Midbrain (tissue), 1 donor: ENCODE data around the gene EYA2.
"Not testable (repeated sequence)": the region's sequence is repeated elsewhere in the genome, so short reads cannot be mapped to it uniquely, and the experiment has no call there.

Experiments used
- DNase-seq: peaks from one replicate; lab custom pipeline; 2025; lab: John Stamatoyannopoulos, UW

Gene EYA2

DNA sequence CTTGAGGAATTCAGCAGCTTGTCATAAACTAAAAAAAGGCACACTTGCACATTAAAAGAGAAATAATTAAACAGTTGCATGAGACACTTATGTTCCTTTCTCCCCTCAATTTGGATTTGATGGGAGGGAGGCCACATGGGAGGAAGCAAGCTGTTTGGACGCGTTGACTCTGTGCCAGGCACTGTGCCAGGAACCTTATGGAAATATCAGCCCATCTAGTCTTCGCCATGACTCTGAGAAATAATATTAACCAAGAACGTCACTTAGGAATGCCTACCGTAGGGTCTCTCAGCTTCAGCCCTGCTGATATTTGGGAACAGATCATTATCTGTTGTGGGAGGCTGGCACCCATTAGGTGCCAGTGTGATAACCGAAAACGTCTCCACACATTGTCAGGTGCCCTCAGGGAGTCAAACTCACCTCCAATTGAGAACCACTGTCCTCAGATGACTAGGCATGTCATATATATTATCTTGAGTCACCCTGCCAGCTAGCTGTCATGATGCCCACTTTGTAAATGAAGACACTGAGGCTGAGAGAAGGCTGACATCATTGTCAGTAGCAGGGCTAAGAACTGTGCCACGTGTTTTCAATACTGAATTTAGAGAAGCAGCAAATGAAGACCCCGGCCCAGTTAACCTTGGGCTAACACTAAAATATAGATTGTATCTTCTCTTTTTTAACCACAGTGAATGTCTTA, 36.1 kb downstream of the EYA2 start:
- DNase-seq: no peak

DNA sequence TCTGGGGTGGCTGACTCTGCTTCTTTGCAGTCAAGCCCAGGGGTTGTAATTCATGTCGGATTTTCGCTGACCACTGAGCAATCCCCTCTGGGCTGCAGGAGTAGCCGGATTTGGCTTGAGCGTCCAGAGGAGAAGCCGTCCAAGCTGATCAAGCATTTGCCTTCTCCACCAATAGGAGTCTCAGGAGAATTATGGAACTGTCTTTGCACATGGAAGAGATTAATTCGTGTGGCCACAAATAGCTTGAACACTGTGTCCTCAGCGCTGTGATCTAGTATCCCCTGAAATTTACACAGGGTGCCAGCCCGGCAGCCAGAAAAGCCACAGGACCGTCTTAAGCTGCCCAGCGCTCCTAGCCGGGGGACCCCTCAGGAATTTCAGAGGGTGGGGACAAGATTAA, 37.1 kb downstream of the EYA2 start:
- peak; percentile 27 for DNase-seq

DNA sequence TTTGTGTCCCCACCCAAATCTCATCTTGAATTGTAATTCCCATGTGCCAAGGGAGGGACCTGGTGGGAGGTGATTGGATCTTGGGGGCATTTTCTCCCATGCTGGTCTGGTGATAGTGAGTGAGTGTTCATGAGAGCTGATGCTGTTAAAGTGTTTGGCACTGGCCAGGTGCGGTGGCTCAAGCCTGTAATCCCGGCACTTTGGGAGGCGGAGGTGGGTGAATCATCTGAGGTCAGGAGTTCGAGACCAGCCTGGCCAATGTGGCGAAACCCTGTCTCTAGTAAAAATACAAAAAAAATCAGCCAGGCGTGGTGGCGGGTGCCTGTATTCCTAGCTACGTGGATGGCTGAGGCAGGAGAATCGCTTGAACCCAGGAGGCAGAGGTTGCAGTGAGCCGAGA, 37.8 kb downstream of the EYA2 start:
- not testable (repeated sequence) for DNase-seq

DNA sequence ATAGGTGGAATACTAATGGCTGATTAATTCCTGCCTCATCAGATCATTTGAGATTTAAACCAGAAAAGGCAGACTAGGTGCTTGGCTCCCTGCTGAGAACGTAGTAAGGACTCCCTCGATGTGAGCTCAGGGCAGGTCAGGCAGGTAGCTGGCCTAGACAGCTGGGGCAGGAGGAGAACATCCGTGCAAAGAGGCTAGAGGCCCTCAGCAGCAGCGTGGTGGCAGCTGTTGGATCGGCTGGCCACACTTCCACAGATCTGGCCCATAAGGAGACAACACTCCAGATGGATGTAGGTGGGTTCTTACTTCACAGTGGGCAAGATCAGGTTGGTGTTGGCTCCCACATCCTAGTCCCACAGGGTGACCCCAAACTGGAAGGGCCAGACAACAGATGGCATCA, 38.5 kb downstream of the EYA2 start:
- DNase-seq: no peak

DNA sequence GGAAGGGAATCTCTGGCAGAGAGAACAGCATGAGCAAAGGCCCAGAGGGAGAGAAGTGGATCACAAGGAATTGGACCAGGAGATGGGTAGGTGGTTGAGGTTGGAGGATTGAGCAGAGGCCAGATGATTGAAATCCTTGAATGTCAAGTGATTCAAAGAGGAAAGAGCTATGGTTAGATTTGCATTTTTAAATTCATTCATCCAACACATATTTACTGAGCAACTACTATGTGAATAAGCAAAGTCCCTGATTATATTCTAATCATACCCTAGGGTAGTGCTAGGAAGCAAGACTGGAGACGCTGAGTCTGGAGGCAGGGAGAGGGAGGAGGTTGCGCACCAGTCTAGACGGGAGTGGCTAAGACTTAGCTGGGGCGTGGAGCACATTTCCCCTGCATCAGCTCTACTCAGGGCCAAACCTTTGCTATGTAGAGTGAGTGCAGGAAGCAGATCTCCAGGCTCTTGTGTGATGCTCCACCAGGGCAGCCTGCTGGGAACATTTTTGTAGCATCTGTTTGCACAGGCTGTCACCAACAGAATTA, 40.2 kb downstream of the EYA2 start:
- DNase-seq: no peak

DNA sequence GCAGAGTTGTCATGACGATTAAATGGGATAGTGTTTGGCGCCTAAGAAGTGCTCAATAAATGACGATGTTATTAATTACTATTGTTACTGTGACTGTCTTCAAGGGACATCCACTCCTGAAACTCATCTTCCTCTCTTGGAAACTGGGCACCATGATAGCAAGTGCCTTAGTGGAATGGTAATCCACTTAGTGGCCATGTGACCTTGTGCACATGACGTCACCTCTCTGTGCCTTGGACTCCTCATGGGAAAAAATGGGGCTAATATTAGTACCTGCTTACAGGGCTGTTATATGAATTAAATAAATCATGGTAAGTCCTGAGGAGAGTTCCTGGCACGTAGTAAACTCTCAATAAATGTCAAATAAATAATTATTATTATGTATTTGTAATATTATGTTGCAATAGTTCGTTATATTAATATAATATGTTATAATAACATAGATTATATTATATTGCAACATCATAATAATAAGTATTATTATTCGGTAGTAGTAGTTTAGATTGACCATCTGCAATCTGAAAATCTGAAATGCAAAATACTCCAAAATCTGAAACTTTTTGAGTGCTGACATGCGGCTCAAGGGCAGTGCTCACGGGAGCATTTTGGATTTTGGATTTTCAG, 40.9 kb downstream of the EYA2 start:
- no peak for DNase-seq

DNA sequence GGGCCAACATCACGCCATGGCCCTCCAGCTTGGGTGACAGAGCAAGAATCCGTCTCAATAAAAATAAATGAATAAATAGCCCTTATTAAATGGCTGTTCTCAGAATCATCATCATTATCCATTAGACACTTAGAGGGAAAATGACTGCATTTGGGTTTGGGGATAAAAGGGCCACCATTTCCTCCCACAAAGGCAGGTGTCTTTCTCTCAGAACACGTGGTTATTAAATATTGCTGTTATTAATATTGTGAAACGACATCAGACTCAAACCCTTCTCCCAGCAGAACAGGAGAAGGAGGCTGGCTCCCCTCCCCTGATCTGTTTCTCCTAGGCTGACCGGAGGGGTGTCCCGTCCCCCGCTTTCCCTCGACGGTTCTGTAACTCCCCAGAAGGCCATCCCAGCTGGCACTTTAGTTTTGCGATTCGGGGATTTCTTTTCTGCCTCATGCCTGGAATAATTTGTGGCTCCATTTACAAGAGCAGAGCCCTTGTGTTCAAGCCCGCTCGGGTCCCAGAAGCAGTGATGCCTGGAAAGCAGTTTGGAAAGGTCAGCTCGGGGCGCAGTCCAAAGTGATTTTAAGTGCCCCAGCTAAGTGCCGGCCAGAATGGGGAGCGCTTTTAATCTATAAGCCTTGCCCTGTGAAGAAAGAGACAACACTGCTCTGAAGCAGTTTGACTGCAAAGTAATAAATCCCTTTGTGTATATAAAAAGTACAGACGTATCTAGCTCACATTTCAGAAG, 41.9 kb downstream of the EYA2 start:
- no peak for DNase-seq

DNA sequence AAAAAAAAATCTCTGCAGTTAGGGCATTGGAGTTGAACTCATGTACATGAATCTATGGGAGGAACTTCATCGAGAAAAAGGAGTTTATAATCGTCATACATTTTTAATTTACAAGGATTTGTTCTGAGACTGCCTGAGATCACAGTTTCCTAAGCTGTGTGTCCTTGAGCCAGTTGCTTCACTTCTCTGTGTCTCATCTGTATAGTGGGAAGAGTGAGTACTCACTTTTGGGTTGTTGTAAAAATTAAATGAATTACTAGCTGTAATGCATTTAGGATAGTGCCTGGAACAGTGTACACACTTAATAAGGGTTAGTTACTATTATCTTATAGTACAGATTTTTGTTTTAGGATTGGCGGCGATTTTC, 42.5 kb downstream of the EYA2 start:
- no peak for DNase-seq

DNA sequence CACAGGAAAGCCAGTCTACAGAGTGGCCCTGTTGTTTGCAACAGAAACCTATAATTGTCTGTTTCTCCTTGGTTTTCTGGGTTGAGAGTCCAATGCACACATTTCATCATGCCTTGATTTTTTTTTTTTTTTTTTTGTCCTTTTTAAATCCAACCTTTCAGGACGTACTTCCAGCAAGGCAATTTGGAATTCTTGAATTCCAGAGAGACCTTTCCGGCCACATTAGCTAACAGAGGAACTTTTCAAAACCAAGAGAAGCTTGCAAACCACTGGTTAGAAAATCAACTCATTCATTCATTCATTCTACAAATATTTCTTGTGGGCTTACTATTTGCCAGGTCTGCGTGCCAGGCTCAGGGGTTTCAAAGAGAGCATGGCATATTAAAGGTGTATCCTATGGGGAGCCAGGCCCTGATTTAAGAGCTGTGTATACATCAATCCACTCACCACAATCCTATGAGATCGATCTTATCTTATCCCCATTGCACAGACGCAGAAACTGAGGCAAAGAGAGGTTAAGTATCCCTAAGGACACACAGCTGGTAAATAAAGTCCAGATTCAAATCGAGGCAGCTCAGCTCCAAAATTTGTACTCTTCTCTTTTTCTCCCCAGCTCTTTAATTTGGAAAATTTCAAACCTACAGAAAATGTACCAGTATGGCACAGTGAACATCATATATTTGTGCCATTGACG, 43.0 kb downstream of the EYA2 start:
- DNase-seq: no peak

DNA sequence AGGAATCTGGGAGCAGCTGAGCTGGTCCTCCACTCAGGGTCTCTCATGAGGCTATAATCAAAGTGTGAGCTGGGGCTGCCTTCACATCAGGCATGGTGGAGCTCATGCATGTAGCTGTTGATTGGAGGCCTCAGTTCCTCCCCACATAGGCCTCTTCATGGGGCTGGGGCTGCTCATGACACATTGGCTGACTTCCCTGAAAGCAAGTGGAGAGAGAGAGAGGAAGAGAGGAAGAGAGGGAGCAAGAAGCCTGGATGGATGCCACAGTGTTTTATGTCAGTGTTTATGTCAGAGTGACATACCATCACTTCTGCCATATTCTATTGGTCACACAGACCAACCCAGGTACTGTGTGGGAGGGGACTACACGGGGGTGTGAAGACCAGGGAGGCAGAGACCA, 43.8 kb downstream of the EYA2 start:
- DNase-seq: no peak

DNA sequence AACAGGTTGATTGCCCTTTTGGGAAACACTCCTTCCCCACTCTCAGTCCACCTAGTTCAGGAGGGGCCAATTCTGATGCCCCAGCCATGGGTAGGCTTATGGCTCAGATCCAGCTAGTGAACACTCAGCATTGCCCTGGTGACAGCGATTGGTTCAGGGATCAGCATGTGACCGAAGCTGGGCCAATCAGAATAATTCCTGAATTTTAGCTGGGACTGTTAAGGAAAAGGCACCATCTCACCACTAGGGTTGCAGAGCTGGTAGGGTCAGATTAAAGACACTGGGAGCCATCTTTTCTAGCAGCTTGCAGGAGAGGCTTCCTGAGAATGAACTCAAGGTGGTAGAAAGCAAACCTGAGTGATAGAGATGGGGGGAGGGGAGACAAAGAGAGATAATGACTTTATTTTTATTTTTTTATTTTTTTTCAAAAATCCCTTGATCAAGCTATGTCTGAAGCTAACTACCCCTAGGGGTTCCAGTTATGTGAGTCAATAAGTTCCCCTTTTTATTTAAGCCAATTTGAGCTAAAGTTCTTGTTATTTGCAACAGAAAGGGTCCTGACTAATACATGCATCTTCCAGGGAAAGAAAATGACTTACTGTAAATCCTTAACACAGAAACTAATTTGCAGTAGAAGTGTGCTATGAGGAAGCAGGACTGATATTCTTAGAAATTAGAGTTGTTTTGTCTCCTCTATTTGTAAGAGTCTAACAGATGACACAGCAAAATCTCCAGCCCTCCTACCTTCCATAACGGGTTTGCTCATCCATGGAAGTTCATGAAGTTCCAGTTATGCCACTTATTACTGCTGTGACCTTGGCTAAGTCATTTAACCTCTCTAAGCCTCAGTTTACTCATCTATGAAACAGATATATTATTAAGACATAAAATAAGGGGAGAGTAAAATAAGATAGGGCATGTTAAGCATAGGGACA, 44.7 kb downstream of the EYA2 start:
- no peak for DNase-seq

DNA sequence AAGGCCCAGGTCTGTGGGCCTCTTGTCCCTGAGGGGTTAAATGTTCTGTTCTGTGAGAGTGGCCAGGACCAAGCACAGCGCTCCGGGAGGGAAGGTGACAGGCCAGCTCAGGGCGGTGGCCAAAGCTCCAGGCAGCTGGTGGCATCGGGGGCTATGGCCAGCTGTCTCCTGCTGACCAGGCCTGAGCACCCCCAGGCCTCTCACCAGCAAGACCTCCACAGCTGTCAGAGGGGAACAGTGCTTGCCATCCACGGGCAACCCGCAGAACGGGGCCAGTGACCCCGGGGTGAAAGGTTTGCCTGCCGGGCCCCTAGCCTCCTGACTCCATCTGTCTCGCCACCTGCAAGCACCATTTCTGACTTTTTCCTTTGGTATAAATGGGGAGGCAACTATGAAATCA, 46.0 kb downstream of the EYA2 start:
- DNase-seq: no peak

DNA sequence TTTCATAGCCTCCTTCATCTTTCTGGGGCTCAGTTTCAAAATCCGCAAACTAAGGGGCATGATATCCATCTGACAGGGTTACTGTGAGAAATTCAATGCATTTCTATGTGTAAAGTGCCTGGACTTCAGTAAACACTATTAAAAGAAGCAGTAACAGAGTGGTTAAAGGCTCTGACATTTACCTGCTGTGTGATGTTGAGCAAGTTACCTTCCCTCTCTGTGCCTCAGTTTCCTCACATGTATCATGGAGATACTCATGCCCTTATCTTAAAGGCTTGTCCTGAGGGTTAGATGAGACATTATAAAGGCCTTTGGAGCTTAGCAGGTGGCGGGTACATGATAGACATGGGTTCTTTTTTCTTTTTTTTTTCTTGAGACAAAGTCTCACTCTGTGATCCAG, 46.8 kb downstream of the EYA2 start:
- no peak for DNase-seq

DNA sequence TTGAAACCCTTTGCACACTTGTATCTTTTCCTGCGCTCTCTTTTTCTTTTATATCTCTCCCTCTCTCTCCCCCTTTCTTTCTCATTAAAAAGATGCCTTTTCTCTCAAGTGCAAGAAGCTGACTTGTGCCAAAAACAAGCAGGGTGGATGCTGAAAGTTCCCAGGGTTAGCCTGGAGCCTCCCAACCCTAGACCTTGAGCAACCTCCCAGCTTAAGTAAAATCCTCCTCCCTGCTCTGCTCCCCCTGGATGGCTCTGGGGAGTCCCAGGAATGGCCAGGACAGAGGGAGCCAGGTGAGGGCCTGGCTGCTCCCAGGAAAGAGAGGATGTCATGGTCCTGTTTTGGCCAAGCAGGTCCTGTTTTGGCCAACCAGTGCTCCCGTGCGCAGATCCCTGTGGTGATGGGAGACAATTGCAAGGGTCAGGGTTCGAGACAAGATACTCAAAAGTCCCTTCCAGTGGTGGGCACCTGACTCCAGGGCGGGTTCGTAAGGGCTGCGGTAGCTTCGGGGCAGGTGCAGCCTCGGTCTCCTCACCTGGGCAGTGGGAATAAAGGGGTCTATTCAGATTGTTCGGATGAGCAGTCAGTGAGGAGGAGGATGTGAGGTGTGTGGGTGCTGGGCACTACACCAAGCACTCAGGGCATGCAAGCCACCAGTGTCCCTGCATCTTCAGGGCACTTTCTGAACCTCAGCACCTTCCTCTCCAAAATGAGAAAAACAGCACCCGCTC, 49.4 kb downstream of the EYA2 start:
- DNase-seq: no peak

DNA sequence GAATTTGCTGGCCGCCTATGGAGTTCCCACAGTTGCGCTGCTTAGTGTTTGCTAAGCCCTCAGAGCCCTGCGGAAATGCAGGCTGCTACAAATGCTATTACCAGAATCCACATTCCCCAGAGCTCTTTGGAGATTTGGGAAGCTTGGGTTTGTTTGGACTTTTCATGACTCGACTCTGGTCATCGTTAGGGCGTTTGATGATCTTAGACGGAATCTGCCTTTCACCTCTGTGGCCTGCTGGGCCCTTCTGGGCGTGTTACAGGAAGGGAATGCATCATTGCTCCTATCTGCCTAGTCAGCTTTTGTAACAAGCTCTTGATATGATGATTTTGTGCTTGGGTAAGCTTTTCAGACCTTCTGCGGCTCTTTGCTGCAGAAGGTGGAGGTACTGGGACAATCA, 50.8 kb downstream of the EYA2 start:
- DNase-seq: no peak

DNA sequence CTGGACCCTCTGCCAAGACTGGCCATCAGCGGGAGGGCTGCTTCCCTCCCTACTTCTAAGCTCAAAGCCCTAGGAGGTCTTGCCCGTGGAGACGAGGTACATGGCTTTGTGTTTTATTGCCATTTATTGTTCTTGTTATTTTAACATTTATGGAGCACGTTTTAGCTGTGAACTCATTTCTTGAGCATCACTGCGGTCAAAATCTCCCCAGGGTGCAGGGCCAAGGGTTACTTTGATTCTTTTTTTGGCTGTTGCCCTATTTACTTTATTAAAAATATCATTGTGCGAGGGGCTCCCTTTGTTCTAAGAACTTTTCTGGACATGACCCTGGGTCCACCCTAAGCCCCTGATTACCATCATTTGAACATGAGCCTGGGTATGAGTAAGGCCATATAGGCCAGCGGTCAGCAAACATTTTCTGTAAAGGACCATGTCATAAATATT, 51.6 kb downstream of the EYA2 start:
- no peak for DNase-seq

DNA sequence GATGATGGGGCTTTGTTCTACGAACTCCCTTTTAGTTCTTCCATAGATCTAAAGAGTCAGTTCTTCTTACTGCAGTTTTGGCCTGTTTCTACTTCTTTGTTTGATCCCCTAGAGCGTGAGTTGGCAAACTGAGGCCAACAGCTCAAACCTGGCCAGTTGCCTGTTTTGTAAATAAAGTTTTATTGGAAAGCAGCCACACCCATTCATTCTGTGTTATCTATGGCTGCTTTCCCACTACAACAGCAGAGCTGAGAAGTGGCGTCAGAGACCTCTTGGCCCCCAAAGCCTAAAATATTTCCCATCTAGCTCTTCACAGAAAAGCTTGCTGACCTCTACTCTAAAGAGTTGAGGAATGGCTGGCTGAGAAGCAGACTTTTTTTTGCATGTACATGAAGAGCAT, 52.2 kb downstream of the EYA2 start:
- no peak for DNase-seq

DNA sequence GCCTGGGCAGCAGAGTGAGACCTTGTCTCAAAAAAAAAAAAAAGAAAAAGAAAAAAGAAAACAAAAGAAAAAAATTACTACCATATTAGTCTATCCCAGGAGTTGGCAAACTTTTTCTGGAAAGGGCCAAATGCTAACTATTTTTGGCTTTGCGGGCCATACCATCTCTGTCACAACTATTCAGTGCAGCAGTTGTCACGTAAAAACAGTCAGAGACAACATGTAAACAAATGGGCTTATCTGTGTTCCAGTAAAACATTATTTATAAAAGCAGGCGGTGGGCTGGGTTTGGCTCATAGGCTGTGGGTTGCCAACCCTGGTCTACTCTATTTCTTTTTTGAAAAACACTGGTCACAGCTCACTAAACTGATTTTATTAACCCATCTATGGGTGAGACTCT, 53.4 kb downstream of the EYA2 start:
- DNase-seq: no peak

DNA sequence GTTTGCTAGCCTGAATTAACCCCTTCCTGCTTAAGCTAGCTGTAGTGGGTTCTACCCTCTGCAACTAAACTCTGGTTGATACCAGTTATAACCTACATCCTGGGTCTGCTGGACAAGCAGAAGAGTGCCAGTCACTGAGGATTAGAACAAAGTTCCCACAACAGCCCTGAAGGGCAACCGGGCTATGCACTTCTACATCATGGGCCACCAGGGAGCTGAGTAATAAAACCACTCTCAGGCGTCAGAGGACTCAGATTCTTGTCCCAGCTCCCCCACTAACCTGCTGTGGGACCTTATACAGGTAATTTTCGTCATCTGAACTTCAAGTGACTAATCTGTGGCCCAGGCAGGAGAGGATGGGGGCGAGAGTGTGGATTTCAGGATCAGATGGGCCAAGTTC, 56.8 kb downstream of the EYA2 start:
- no peak for DNase-seq

DNA sequence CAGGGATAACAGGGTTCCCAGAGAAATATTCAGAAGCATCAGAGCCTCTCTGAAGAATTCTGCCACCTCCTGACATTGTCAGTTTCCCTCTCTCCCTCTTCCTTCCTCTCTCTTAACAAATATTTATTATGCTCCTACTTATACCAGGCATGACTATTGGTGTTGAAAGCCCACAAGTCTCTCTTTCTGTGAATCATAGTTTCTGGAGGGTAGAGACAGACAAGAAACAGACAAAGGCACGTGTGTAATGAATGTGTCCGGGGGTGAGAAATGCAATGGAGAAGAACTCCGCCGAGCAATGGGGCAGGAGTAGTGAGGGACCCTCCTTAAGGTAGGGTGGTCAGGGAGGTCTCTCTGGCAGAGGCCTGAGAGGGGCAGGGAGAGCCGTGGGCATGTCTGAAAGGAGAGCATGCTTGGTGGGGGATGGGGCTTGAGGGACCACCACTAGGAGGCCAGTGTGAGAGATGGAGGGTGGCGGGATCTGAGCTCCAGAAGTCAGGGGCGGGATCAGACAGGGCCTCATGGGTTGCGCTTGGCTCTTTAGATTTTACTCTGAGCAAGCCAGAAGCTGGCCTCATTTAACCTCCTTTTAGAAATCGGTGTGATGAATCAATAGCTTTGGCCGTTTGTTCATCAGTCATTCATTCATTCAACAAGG, 57.3 kb downstream of the EYA2 start:
- no peak for DNase-seq
